ENCODE data around the gene BTBD9. TPM values are rescaled to one million over a fixed set of nuclear protein-coding genes. Genes with fewer than 3 reads are reported as not detected.

Gene BTBD9
- total RNA-seq, 1 donor from 2014 or later: 47.9 TPM

- no peaks in the 10 kb centered on the region for H3K9me3 ChIP-seq
- peaks cover 33% of the 10 kb centered on the region for H3K36me3 ChIP-seq
- no peak overlapping the region for H3K4me3 ChIP-seq
- intact Hi-C loops (cut with DNase I): no loop called here
- H3K27me3 ChIP-seq: no peaks in the 10 kb centered on the region
- ATAC-seq (no peak), DNase-seq (no peak)
- TF ChIP-seq, protein P1, sequence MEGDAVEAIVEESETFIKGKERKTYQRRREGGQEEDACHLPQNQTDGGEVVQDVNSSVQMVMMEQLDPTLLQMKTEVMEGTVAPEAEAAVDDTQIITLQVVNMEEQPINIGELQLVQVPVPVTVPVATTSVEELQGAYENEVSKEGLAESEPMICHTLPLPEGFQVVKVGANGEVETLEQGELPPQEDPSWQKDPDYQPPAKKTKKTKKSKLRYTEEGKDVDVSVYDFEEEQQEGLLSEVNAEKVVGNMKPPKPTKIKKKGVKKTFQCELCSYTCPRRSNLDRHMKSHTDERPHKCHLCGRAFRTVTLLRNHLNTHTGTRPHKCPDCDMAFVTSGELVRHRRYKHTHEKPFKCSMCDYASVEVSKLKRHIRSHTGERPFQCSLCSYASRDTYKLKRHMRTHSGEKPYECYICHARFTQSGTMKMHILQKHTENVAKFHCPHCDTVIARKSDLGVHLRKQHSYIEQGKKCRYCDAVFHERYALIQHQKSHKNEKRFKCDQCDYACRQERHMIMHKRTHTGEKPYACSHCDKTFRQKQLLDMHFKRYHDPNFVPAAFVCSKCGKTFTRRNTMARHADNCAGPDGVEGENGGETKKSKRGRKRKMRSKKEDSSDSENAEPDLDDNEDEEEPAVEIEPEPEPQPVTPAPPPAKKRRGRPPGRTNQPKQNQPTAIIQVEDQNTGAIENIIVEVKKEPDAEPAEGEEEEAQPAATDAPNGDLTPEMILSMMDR (IDR thresholded peaks at IDR 0.05): no peak
- H3K27ac ChIP-seq: no peak overlapping the region
- peaks cover 4% of the 10 kb centered on the region for H3K4me1 ChIP-seq
These were observed 48.3 kb downstream of the BTBD9 start for GRCh38 chr6:38591439-38591838.

GRCh38 chr6:38589367-38589720 is 50.4 kb downstream of the BTBD9 start:
- no peak overlapping the region for H3K27ac ChIP-seq
- peaks cover 30% of the 10 kb centered on the region for H3K36me3 ChIP-seq
- TF ChIP-seq, protein P1 (IDR thresholded peaks at IDR 0.05): no peak

GRCh38 chr6:38588631-38589366 is 50.9 kb downstream of the BTBD9 start:
- no peaks in the 10 kb centered on the region for H3K4me1 ChIP-seq
- H3K9me3 ChIP-seq: no peaks in the 10 kb centered on the region
- H3K4me3 ChIP-seq: no peak overlapping the region

More at GRCh38 chr6:38589367-38589720, 50.4 kb downstream of the BTBD9 start:
- H3K9me3 ChIP-seq: no peaks in the 10 kb centered on the region
- no peaks in the 10 kb centered on the region for H3K27me3 ChIP-seq
- no peaks in the 10 kb centered on the region for H3K4me1 ChIP-seq
- H3K4me3 ChIP-seq: no peak overlapping the region
- intact Hi-C loops (cut with DNase I): no loop called here
- ATAC-seq: no peak
- no peak for DNase-seq

GRCh38 chr6:38587766-38588362 is 51.9 kb downstream of the BTBD9 start:
- DNase-seq (no peak), ATAC-seq (no peak)
- no peak overlapping the region for H3K27ac ChIP-seq
- no peak overlapping the region for H3K4me3 ChIP-seq
- H3K9me3 ChIP-seq: no peaks in the 10 kb centered on the region
- intact Hi-C loops (cut with DNase I): no loop called here
- H3K4me1 ChIP-seq: no peaks in the 10 kb centered on the region
- TF ChIP-seq, protein P1 (IDR thresholded peaks at IDR 0.05): no peak
- no peaks in the 10 kb centered on the region for H3K27me3 ChIP-seq
- H3K36me3 ChIP-seq: peaks cover 18% of the 10 kb centered on the region

More at GRCh38 chr6:38588631-38589366, 50.9 kb downstream of the BTBD9 start:
- ATAC-seq (no peak), DNase-seq (no peak)
- intact Hi-C loops (cut with DNase I): no loop called here
- Histone ChIP-seq H3K27ac (no peak overlapping the region), H3K36me3 (peaks cover 24% of the 10 kb centered on the region), H3K27me3 (no peaks in the 10 kb centered on the region)
- TF ChIP-seq, protein P1 (IDR thresholded peaks at IDR 0.05): no peak

GRCh38 chr6:38586992-38587391 is 52.7 kb downstream of the BTBD9 start:
- Histone ChIP-seq H3K4me1 (no peaks in the 10 kb centered on the region), H3K4me3 (no peak overlapping the region), H3K9me3 (no peaks in the 10 kb centered on the region), H3K27me3 (no peaks in the 10 kb centered on the region), H3K27ac (no peak overlapping the region), H3K36me3 (peaks cover 12% of the 10 kb centered on the region)
- ATAC-seq (no peak), DNase-seq (no peak)
- TF ChIP-seq, protein P1 (IDR thresholded peaks at IDR 0.05): no peak
- intact Hi-C loops (cut with DNase I): no loop called here

Measured in upper lobe of right lung (tissue), 1 donor.